B cell (primary cell): ENCODE results near the gene DOCK4. TPM values are rescaled to one million over a fixed set of nuclear protein-coding genes. Genes with fewer than 3 reads are reported as not detected.

ENCODE experiments used
- ATAC-seq: fragments of 200-7000 bp; cut with Tn5 transposase; one replicate; pipeline ENCODE4 v1.10.0; 2021; ENCODE audit warnings: low read depth, mild to moderate bottlenecking, moderate number of reproducible peaks, moderate library complexity
- CTCF ChIA-PET: fragments of 350-600 bp; sonication (Branson Sonifier 250); formaldehyde crosslinking; loops from one replicate; lab custom pipeline; 2021; ENCODE audit warnings: antibody characterized with exemption, inconsistent platforms; lab: Charles Lee
- POLR2A ChIA-PET: fragments of 350-600 bp; sonication (Branson Sonifier 250); formaldehyde crosslinking; loops from one replicate; lab custom pipeline; 2021; ENCODE audit warnings: antibody characterized with exemption; lab: Charles Lee
- DNase-seq: peaks from one replicate; pipeline ENCODE4 v3.0.0; 2013
- H2AFZ ChIP-seq: 2 replicates; pipeline ENCODE4 v1.6.1; 2012; ENCODE audit warnings: mild to moderate bottlenecking, low read depth, low read length; ENCODE audit not compliant: insufficient read depth, poor library complexity, severe bottlenecking
- H3K27ac ChIP-seq, 2 donors: 1 replicate in 1 of 2; 2 replicates in 1 of 2; pipeline ENCODE4 v1.5.1; 2012 to 2013; ENCODE audit warnings: low read length in 2 of 2, mild to moderate bottlenecking in 2 of 2, moderate library complexity in 1 of 2
- H3K27me3 ChIP-seq, 4 experiments: fragments of 200-600 bp in 1 of 4; sonication (generic) in 1 of 4; replicated peaks in 1 of 4; 1 replicate in 2 of 4; 2 replicates in 2 of 4; pipeline versions ENCODE4 v1.6.1 to v1.7.0; 2013 to 2016; ENCODE audit warnings: low read length in 3 of 4, mild to moderate bottlenecking in 2 of 4, mixed read lengths in 1 of 4, moderate library complexity in 1 of 4; ENCODE audit not compliant: insufficient read depth in 4 of 4, control insufficient read depth in 3 of 4; ENCODE audit errors: control extremely low read depth in 1 of 4
- H3K36me3 ChIP-seq, 2 experiments: replicated peaks in 1 of 2; 1 replicate in 1 of 2; 2 replicates in 1 of 2; pipeline versions ENCODE4 v1.6.1 to v1.7.1; 2013; ENCODE audit warnings: low read length in 1 of 2; ENCODE audit not compliant: insufficient read depth in 2 of 2, control insufficient read depth in 1 of 2; ENCODE audit errors: control extremely low read depth in 1 of 2, extremely low read depth in 1 of 2
- H3K4me1 ChIP-seq, 2 donors: fragments of 200-600 bp in 1 of 2; sonication (generic) in 1 of 2; 1 replicate in 1 of 2; 2 replicates in 1 of 2; pipeline versions ENCODE4 v1.5.1 to v1.6.1; 2013 to 2017; ENCODE audit warnings: low read length in 2 of 2; ENCODE audit not compliant: control insufficient read depth in 2 of 2, insufficient read depth in 2 of 2
- H3K4me2 ChIP-seq: replicated peaks from 2 replicates; pipeline ENCODE3; 2012; ENCODE audit warnings: mild to moderate bottlenecking, low read depth, low read length; ENCODE audit not compliant: poor library complexity, severe bottlenecking
- H3K4me3 ChIP-seq, 5 experiments: fragments of 200-600 bp in 1 of 5; sonication (generic) in 1 of 5; 1 replicate in 3 of 5; 2 replicates in 2 of 5; pipeline versions ENCODE4 v1.5.1 to v1.7.0; 2011 to 2016; ENCODE audit warnings: low read length in 4 of 5, mild to moderate bottlenecking in 4 of 5, low read depth in 2 of 5, control low read depth in 1 of 5, moderate library complexity in 1 of 5; ENCODE audit not compliant: insufficient read depth in 1 of 5; ENCODE audit errors: control extremely low read depth in 1 of 5, extremely low read depth in 1 of 5
- H3K79me2 ChIP-seq: fragments of 200-600 bp; sonication (generic); one replicate; pipeline ENCODE4 v1.6.0; 2016; ENCODE audit warnings: low read length; ENCODE audit not compliant: control insufficient read depth, insufficient read depth
- H3K9ac ChIP-seq: fragments of 200-600 bp; sonication (generic); 2 replicates; pipeline ENCODE4 v1.6.1; 2017; ENCODE audit warnings: mild to moderate bottlenecking, low read length, moderate library complexity
- H3K9me3 ChIP-seq, 3 donors: one replicate each; pipeline versions ENCODE4 v1.6.1 to v1.7.1; 2013; ENCODE audit warnings: low read length in 2 of 3; ENCODE audit not compliant: control insufficient read depth in 2 of 3, insufficient read depth in 1 of 3; ENCODE audit errors: control extremely low read depth in 1 of 3
- H4K20me1 ChIP-seq: 2 replicates; pipeline ENCODE4 v1.6.0; 2012; ENCODE audit warnings: mild to moderate bottlenecking, low read length; ENCODE audit not compliant: insufficient read depth, control insufficient read depth, poor library complexity, severe bottlenecking
- H3K27ac Mint-ChIP-seq: one replicate; pipeline ENCODE4 v1.8.0; 2021; ENCODE audit warnings: mixed read lengths
- H3K27me3 Mint-ChIP-seq: one replicate; pipeline ENCODE4 v1.8.0; 2021; ENCODE audit warnings: mixed read lengths
- H3K4me1 Mint-ChIP-seq: one replicate; pipeline ENCODE4 v1.8.0; 2021; ENCODE audit warnings: mixed read lengths
- H3K4me3 Mint-ChIP-seq: one replicate; pipeline ENCODE4 v1.8.0; 2021; ENCODE audit warnings: mixed read lengths
- H3K9me3 Mint-ChIP-seq: one replicate; pipeline ENCODE4 v1.8.0; 2022; ENCODE audit warnings: mixed read lengths; ENCODE audit not compliant: insufficient read depth
- CTCF ChIP-seq: fragments of 200-600 bp; IDR thresholded peaks from one replicate; pipeline ENCODE4 v1.8.0; 2022; ENCODE audit warnings: antibody characterized with exemption, mild to moderate bottlenecking
- EZH2 ChIP-seq: IDR thresholded peaks from 2 replicates; pipeline ENCODE4 v1.6.1; 2012; ENCODE audit warnings: borderline replicate concordance, low read depth, mild to moderate bottlenecking, moderate library complexity, low read length; ENCODE audit not compliant: insufficient read depth, poor library complexity, severe bottlenecking
- WGBS: methylation state at CpG from one replicate; pipeline ENCODE4 v1.1.5; 2013; ENCODE audit warnings: missing lambda C conversion rate; ENCODE audit not compliant: insufficient coverage; 5-methylcytosine and 5-hydroxymethylcytosine counted together
- intact Hi-C: fragments of 100-400 bp; cut with micrococcal nuclease; formaldehyde crosslinking; loops from one replicate; pipeline ENCODE4 v1.10.0; 2022
- polyA plus RNA-seq: library from polyadenylated mRNA; depleted of rRNA; stranded (reverse); fragments of >200 nt; gene quantifications from 2 replicates; pipeline ENCODE4 v1.2.3, GENCODE V29; 2012
- total RNA-seq, 2 donors: library from RNA; stranded (reverse); fragments of 120-200 nt in 1 of 2; gene quantifications; 1 replicate in 1 of 2; 2 replicates in 1 of 2; pipeline versions ENCODE4 v1.2.3 to v1.2.4, GENCODE V29; 2013 to 2022

DOCK4 gene
- total and polyA plus RNA-seq, 2 donors (not counting 1 experiment from before 2014, with no cell fraction given): 0.03 to 4.1 TPM

DNA sequence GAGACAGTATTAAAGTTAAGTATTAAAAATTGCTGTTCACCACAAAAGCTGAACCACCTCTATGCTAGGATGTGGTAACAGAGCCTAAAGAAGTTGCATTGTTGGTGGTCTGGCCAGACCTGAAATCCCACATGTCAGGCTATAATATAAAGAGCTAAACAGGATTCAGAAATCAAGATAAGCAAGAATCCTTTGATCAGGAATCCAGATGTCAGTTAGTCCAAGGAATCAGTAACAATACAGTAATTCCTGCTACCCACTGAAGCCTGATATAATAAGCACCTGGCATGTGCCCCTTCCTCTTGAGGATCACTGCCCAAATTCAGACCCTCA lies 49.2 kb upstream of the DOCK4 start:
- no peak overlapping the region for H3K4me3 ChIP-seq
- peaks cover 22% of the 10 kb centered on the region for H4K20me1 ChIP-seq
- no peak overlapping the region for H3K9ac ChIP-seq
- H3K4me1 ChIP-seq: no peaks in the 10 kb centered on the region
- Mint-ChIP-seq H3K27ac (no peak overlapping the region), H3K4me1 (peaks cover 25% of the 10 kb centered on the region), H3K4me3 (no peak overlapping the region), H3K9me3 (no peaks in the 10 kb centered on the region), H3K27me3 (no peaks in the 10 kb centered on the region)
- H3K4me2 ChIP-seq: no peak overlapping the region
- TF ChIP-seq EZH2 (no peak), CTCF (no peak)
- ATAC-seq (no peak), DNase-seq (no peak)
- no peak overlapping the region for H3K27ac ChIP-seq
- no peaks in the 10 kb centered on the region for H3K27me3 ChIP-seq
- no peaks in the 10 kb centered on the region for H3K36me3 ChIP-seq
- H3K79me2 ChIP-seq: peaks cover 27% of the 10 kb centered on the region
- H3K9me3 ChIP-seq: no peaks in the 10 kb centered on the region
- CTCF ChIA-PET: no interaction called here
- POLR2A ChIA-PET: no interaction called here
- no peak overlapping the region for H2AFZ ChIP-seq
- intact Hi-C loops: no loop called here

GRCh38 chr7:112254709-112255387 lies 48.6 kb upstream of the DOCK4 start:
- 75% methylated on average over 3 of the region's 6 CpGs for WGBS
- Histone ChIP-seq H4K20me1 (peaks cover 22% of the 10 kb centered on the region), H3K9ac (no peak overlapping the region), H3K27ac (no peak overlapping the region), H3K79me2 (peaks cover 25% of the 10 kb centered on the region), H3K9me3 (no peaks in the 10 kb centered on the region), H2AFZ (no peak overlapping the region), H3K27me3 (no peaks in the 10 kb centered on the region), H3K4me3 (no peak overlapping the region), H3K4me1 (no peaks in the 10 kb centered on the region), H3K4me2 (no peak overlapping the region), H3K36me3 (no peaks in the 10 kb centered on the region)
- Mint-ChIP-seq H3K4me3 (no peak overlapping the region), H3K27ac (no peak overlapping the region), H3K4me1 (peaks cover 25% of the 10 kb centered on the region), H3K9me3 (no peaks in the 10 kb centered on the region), H3K27me3 (no peaks in the 10 kb centered on the region)
- ChIA-PET CTCF (no interaction called here), POLR2A (no interaction called here)
- ATAC-seq: no peak
- intact Hi-C loops: no loop called here
- DNase-seq: no peak
- TF ChIP-seq CTCF (no peak), EZH2 (no peak)
